NCI-H748 treated with DMSO at 0.1 percent for 48 hours (cell line): ENCODE measurements around the gene EEF1A1.
"Not testable (repeated sequence)": the region's sequence is repeated elsewhere in the genome, so short reads cannot be mapped to it uniquely, and the experiment has no call there.

ENCODE experiments used
- DNase-seq: peaks from one replicate; lab custom pipeline; 2025; lab: John Stamatoyannopoulos, UW

Gene EEF1A1

DNA sequence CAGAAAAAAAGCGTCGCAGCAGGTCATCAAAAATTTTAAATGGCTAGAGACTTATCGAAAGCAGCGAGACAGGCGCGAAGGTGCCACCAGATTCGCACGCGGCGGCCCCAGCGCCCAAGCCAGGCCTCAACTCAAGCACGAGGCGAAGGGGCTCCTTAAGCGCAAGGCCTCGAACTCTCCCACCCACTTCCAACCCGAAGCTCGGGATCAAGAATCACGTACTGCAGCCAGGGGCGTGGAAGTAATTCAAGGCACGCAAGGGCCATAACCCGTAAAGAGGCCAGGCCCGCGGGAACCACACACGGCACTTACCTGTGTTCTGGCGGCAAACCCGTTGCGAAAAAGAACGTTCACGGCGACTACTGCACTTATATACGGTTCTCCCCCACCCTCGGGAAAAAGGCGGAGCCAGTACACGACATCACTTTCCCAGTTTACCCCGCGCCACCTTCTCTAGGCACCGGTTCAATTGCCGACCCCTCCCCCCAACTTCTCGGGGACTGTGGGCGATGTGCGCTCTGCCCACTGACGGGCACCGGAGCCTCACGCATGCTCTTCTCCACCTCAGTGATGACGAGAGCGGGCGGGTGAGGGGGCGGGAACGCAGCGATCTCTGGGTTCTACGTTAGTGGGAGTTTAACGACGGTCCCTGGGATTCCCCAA lies at the start of gene EEF1A1:
TSS of gene EEF1A1 (minus strand) at position 345 of the 663 bp plus-strand sequence. CDS start 1,006 bp downstream, outside the sequence.
- DNase-seq, result peak; percentile 96

DNA sequence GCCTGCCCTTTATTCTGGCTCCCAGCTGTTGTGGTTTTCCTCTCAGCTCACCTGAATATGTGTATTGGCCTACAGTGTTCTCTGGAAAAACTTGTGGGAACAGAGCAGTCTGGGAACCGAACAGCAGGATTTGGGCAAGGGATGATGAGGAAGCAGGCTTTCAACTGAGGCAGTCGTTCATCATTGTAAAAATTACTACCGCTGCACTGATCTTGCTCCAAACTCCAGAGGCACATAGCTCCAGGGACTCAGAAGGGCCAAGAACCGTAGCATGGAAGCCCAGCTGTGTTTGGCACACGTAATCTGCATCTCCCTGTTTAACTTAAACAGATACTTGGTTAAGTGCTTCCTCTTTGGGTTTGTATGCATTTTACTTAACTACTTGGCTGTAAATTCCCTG lies 48.3 kb upstream of the EEF1A1 start:
- DNase-seq, result no peak

DNA sequence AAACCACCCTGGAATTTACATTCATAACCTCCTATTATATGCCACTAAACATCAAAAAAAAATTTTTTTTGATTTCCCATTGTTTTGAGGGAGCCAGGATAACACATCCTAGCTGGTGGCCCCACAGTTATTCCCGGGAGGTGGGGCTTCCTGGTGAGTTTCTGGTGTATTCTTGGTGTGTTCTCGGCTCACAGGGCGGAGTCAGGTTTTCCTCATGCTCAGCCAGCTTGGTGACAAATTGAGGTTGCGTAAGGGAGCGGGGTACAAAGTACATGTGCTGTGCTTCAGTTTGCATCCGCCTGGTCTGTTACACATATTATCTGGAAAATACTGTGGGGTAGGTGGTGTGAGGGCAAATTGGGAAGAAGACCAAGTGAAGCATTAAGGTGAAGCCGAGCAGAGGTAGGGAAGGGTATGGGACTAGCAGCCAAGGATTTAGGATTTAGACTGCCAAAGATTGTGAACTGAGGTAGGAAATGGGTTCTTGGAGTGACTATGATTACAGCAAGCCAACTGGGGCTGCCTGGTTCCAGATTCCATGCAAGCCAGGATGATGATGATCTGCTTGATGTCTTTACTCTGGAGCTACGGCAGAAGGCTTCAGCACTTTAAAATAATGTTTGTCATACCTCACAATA lies 46.2 kb upstream of the EEF1A1 start:
- no peak for DNase-seq

DNA sequence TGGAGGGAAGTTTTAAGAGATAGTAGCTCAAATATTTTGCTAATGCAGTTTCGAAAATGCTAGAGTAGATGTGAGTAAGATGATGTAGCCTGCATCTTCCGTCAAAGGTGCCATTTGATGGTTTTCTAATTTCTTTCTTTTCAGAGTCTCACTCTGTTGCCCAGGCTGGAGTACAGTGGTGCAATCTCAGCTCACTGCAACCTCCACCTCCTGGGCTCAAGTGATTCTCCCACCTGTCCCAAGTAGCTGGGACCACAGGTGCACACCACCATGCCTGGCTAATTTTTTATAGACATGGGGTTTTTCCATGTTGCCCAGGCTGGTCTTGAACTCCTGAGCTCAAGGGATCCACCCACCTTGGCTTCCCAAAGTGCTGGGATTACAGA lies 45.6 kb upstream of the EEF1A1 start:
- DNase-seq, result not testable (repeated sequence)

DNA sequence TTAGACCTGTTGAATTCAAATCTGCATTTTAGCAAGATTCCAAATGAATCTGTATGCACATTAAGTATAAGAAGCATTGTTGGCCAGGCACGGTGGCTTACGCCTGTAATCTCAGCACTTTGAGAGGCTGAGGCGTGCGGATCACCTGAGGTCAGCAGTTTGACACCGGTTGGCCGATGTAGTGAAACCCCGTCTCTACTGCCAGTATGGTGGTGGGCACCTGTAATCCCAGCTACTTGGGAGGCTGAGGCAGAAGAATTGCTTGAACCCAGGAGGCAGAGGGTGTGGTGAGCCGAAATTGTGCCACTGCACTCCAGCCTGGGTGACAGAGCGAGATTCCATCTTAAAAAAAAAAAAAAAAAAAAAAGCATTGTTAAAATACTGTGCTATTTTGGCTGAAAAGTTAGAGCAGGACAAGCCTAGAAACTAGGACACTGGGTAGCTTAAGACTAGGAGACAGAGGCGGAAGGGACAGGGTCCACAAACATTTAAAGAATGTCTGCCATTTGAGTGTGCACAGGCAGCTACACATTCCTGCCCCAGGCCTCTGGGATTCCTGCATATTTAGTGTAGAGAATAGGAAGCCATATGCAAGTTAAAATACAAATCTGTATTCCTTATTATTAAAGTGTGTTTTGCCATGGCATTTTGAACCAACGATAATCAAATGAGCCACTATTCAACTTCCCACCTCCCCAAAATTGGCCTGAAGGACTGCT lies 45.1 kb upstream of the EEF1A1 start:
- no peak for DNase-seq

- DNase-seq, result no peak
Measured at GRCh38 chr6:73564578-73565345, 43.9 kb upstream of the EEF1A1 start.

DNA sequence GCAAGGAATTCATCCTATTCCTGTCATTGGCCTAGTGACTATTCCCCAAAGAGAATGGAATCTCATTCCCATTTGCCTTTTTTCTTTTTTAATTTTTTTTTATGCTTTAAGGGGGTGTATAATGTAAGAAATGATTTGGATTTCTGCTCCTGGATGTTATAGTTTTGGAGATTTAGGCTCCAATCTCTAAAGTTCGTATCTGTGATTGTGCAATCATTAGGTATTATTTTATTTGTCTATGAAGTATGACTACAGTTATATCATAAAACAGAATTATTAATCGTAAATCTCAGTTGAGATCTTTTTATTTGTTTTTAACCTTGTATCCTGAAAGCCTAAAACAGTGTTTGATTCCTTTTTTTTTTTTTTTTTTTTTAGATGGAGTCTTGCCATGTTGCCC lies 41.7 kb upstream of the EEF1A1 start:
- no peak for DNase-seq

DNA sequence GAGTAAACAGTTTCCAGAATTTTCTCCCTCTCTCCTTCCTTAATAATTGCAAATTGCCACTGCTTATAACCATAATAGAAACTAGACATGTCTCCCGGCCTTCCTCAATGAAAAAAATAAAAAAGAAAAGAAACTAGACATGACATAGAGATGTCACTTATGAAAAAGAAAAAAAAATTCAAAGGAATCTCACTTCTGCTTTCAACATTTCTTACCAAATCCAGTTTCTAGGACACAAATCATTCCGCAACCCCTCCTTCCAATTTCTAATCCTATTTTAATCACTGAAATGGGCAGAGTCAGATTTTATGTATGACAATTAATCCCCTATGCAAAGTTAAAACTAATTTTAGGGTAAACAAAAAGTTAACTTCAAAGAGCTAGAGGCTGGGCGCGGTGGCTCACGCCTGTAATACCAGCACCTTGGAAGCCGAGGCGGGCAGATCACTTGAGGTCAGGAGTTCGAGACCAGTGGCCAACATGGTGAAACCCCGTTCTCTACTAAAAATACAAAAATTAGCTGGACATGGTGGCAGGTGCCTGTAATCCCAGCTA lies 40.1 kb upstream of the EEF1A1 start:
- no peak for DNase-seq

DNA sequence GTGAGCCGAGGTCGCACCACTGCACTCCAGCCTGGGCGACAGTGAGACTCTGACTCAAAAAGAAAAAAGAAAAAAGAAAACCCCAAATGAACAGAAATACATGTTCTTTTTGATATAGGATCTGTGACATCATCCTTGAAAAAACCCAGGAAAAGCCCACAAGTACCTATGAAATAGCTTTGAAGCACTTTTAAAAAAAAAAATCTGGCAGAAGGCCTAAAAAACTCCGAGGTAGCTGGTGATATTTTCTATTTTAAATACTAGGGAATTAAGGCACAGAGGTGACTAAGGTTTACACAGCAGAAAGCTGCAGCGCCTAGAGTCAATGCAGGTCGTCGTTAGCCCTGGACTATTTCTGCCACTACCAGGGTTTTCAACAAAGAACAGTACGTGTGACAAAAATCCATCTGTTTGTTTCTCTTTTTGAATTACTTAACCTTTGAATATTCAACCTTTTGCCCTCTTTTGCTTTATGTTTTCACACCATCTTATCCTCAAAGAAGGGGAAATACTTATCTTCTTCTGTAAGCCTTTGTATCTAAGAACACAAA lies 39.4 kb upstream of the EEF1A1 start:
- DNase-seq, result no peak

- not testable (repeated sequence) for DNase-seq
Measured at GRCh38 chr6:73559399-73559794, 38.6 kb upstream of the EEF1A1 start.

DNA sequence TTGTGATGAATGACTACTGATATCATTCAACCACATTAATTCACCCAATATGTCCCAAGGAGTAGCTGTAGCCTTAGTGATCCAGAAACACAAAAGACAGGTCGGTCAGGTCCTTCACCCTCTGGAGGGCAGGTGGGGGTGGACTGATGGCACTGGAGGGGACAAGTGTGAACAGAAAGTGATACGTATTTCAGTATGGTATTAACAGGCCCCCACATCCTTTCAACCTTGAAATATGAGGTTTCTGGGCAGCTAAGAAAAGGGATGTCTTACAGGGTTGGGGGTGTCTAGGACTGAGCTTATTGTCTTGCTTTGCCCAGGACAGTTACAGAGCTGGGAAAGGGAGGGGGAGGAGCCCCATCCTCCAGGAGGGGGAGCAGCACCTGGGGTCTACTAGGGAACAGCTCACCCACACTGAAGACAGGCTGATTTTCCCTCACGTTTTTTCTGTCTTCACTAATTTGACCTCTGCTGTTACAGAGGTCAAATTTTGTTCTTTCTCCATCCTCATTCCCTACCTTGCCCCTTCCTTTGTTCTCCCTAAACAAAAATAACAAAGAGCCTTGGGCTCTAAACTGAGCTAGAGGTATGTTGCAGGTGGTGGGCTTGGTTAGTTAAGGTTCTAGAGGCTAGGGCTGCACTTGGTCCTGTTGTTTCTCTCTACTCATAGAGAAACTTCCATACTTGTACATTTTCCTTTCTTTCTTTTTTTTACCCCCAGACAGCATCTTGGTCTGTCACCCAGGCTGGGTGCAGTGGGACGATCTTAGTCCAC lies 38.0 kb upstream of the EEF1A1 start:
- DNase-seq, result no peak

- no peak for DNase-seq
Measured at GRCh38 chr6:73556836-73557235, 36.0 kb upstream of the EEF1A1 start.

- not testable (repeated sequence) for DNase-seq
Measured at GRCh38 chr6:73555380-73555949, 34.6 kb upstream of the EEF1A1 start.

DNA sequence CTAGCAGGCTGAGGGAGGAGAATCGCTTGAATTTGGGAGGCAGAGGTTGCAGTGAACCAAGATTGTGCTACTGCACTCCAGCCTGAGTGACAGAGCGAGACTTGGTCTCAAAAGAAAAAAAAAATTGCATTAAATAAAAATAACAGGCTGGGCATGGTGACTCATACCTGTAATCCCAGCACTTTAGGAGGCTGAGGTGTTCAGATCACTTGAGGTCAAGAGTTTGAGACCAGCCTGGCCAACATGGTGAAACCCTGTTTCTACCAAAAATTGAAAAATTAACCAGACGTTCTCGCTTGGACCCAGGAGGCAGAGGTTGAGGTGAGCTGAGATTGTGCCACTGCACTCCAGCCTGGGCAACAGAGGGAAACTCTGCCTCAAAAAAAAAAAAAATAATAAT lies 30.3 kb upstream of the EEF1A1 start:
- DNase-seq, result not testable (repeated sequence)

GRCh38 chr6:73548458-73549446 lies 27.9 kb upstream of the EEF1A1 start:
- no peak for DNase-seq

DNA sequence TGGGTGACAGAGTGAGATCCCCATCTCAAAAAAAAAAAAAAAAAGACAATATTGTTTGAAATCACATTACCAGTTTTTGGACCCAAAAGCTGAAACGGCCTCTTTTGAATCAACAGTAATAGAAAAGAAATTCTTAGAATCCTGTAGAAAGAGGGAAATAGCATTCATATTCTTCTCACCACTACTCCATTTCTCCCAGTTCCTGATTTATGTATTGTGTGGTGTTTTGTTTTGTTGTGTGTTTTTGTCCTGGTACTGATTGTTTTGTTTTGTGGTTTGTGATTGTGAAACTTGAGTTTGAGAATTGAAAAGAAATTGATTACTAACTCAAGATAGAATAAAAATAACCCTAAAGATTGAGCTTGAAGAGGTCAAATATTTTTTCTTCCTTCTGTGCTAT lies 26.2 kb upstream of the EEF1A1 start:
- no peak for DNase-seq

DNA sequence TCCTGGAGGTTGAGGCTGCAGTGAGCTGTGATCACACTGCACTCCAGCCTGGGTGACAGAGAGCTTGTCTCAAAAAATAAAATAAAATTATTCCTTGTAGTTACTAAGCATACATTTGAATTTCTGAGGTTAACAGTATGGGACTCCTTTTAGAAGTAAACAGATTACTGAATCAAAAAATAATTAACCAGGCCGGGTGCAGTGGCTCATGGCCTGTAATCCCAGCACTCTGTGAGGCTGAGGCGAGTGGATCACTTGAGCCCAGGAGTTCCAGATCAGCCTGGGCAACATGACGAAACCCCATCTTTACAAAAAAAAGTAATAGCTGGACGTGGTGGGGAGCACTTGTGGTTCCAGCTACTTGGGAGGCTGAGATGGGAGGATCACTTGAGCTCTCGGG lies 22.1 kb upstream of the EEF1A1 start:
- DNase-seq, result no peak

DNA sequence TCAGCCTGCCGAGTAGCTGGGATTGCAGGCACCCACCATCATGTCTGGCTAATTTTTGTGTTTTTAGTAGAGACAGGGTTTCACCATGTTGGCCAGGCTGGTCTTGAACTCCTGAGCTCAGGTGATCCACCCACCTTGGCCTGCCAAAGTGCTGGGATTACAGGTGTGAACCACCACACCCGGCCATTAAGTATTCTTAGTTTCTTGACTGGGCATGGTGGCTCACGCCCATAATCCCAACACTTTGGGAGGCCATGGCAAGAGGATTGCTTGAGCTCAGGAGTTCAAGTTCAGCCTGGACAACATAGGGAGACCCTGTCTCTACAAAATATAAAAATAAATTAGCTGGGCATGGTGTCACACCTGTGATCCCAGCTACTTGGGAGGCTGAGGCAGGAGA lies 21.6 kb upstream of the EEF1A1 start:
- DNase-seq, result not testable (repeated sequence)

GRCh38 chr6:73538116-73538779 lies 17.4 kb upstream of the EEF1A1 start:
- DNase-seq, result no peak
